GM12878 (cell line): ENCODE measurements around the gene SENP7. TPM values are rescaled to one million over a fixed set of nuclear protein-coding genes. Genes with fewer than 3 reads are reported as not detected.

Source experiments
- ATAC-seq: fragments of 200-7000 bp; cut with Tn5 transposase; 3 replicates; pipeline ENCODE4 v1.9.1; 2020; ENCODE audit warnings: mild to moderate bottlenecking, moderate library complexity
- BruUV-seq: library from RNA; stranded (reverse); fragments of 400-500 nt; replicated peaks from 2 replicates; lab custom pipeline; 2021; lab: Mats Ljungman, UMichigan
- CTCF ChIA-PET: fragments of 300-600 bp; sonication (Branson Sonifier 250); formaldehyde crosslinking; extraction: SDS; loops from one replicate; lab custom pipeline; 2021; ENCODE audit warnings: inconsistent platforms; lab: Yijun Ruan, JAX
- POLR2A ChIA-PET: fragments of 350-600 bp; formaldehyde crosslinking; extraction: SDS; loops from one replicate; lab custom pipeline; 2021; ENCODE audit warnings: inconsistent platforms; lab: Charles Lee
- RAD21 ChIA-PET: fragments of 300-600 bp; sonication (Branson Sonifier 250); formaldehyde crosslinking; loops from one replicate; lab custom pipeline; 2023; ENCODE audit warnings: antibody characterized with exemption; ENCODE audit not compliant: unreplicated experiment; lab: Charles Lee
- SMC1A ChIA-PET: fragments of 300-600 bp; sonication (Branson Sonifier 250); formaldehyde crosslinking; loops from one replicate; lab custom pipeline; 2023; ENCODE audit not compliant: unreplicated experiment, uncharacterized antibody; lab: Charles Lee
- DNase-seq: peaks from one replicate; pipeline ENCODE4 v3.0.0-alpha.2; 2011; ENCODE audit warnings: low read depth, low spot score
- FAIRE-seq: peaks from 3 replicates; lab custom pipeline; 2011; peaks lifted over from hg19 to GRCh38; lab: Jason Lieb, UNC
- H2AFZ ChIP-seq: 2 replicates; pipeline ENCODE4 v1.6.0; 2011; ENCODE audit warnings: low read depth, low read length, control low read depth; ENCODE audit not compliant: control insufficient read depth
- H3K27ac ChIP-seq: 2 replicates; pipeline ENCODE4 v1.5.1; 2011; ENCODE audit warnings: control low read depth; ENCODE audit not compliant: control insufficient read depth, insufficient read depth
- H3K27me3 ChIP-seq, 2 experiments: replicated peaks in 1 of 2; 2 replicates each; pipeline versions ENCODE4 v1.6.0 to v1.6.1; 2011; ENCODE audit warnings: low read length in 1 of 2; ENCODE audit not compliant: control insufficient read depth in 2 of 2, insufficient read depth in 2 of 2
- H3K36me3 ChIP-seq, 2 experiments: 2 replicates each; pipeline ENCODE4 v1.5.1; 2011; ENCODE audit warnings: low read length in 1 of 2; ENCODE audit not compliant: control insufficient read depth in 2 of 2, insufficient read depth in 2 of 2
- H3K4me1 ChIP-seq: 2 replicates; pipeline ENCODE4 v1.6.1; 2011; ENCODE audit warnings: mild to moderate bottlenecking, low read length, moderate library complexity, mixed read lengths; ENCODE audit not compliant: control insufficient read depth, insufficient read depth
- H3K4me2 ChIP-seq: 2 replicates; pipeline ENCODE4 v1.6.0; 2011; ENCODE audit warnings: control low read depth; ENCODE audit not compliant: control insufficient read depth, insufficient read depth
- H3K4me3 ChIP-seq: fragments of 200-600 bp; sonication (generic); 2 replicates; pipeline ENCODE4 v1.5.1; 2016
- H3K79me2 ChIP-seq: 2 replicates; pipeline ENCODE4 v1.6.0; 2011; ENCODE audit warnings: low read length; ENCODE audit not compliant: control insufficient read depth, insufficient read depth
- H3K9ac ChIP-seq: 2 replicates; pipeline ENCODE4 v1.8.0; 2011; ENCODE audit warnings: low read length, control low read depth, mixed read lengths; ENCODE audit not compliant: control insufficient read depth, insufficient read depth
- H3K9me3 ChIP-seq: replicated peaks from 3 replicates; pipeline ENCODE4 v1.5.1; 2011; ENCODE audit warnings: mild to moderate bottlenecking, low read length; ENCODE audit not compliant: control insufficient read depth, insufficient read depth
- H4K20me1 ChIP-seq: 2 replicates; pipeline ENCODE4 v1.6.0; 2011; ENCODE audit not compliant: control insufficient read depth, insufficient read depth
- ATF2 ChIP-seq: IDR thresholded peaks from 2 replicates; pipeline ENCODE4 v1.6.1; 2012; ENCODE audit warnings: low read length, inconsistent platforms
- BCL11A ChIP-seq: IDR thresholded peaks from 2 replicates; pipeline ENCODE4 v1.6.1; 2011; ENCODE audit warnings: low read depth, low read length
- CBFB ChIP-seq: IDR thresholded peaks from 2 replicates; pipeline ENCODE4 v1.6.1; 2016; ENCODE audit warnings: antibody characterized with exemption, low read depth
- CREB1 ChIP-seq: IDR thresholded peaks from 2 replicates; pipeline ENCODE4 v1.6.1; 2012; ENCODE audit warnings: low read depth, mild to moderate bottlenecking, inconsistent platforms
- E4F1 ChIP-seq: fragments of 450-650 bp; IDR thresholded peaks from 2 replicates; pipeline ENCODE4 v1.6.1; 2018; ENCODE audit warnings: borderline replicate concordance, mild to moderate bottlenecking; ENCODE audit not compliant: partially characterized antibody
- ELK1 ChIP-seq: IDR thresholded peaks from 2 replicates; pipeline ENCODE4 v1.6.1; 2012; ENCODE audit warnings: low read depth, low read length, improper control_type of control experiment
- FOXM1 ChIP-seq: IDR thresholded peaks from 2 replicates; pipeline ENCODE4 v1.6.1; 2012; ENCODE audit warnings: low read depth, mild to moderate bottlenecking, inconsistent platforms, low read length, moderate library complexity
- GABPA ChIP-seq: IDR thresholded peaks from 2 replicates; pipeline ENCODE4 v1.6.1; 2014; ENCODE audit warnings: antibody characterized with exemption, low read depth, mild to moderate bottlenecking, inconsistent platforms
- IKZF1 ChIP-seq: fragments of 450-650 bp; conservative IDR thresholded peaks from 2 replicates; pipeline ENCODE4 v1.6.1; 2017; ENCODE audit warnings: antibody characterized with exemption, mild to moderate bottlenecking
- KDM1A ChIP-seq: fragments of 200-600 bp; sonication (generic); IDR thresholded peaks from 2 replicates; pipeline ENCODE4 v1.6.1; 2016; ENCODE audit warnings: borderline replicate concordance
- NR2F1 ChIP-seq: fragments of 450-650 bp; conservative IDR thresholded peaks from 2 replicates; pipeline ENCODE4 v1.6.1; 2017; ENCODE audit warnings: mild to moderate bottlenecking
- POLR2A ChIP-seq: IDR thresholded peaks from 2 replicates; pipeline ENCODE4 v1.6.1; 2011; ENCODE audit warnings: low read depth, mild to moderate bottlenecking, low read length
- RAD51 ChIP-seq: fragments of 450-650 bp; IDR thresholded peaks from 2 replicates; pipeline ENCODE4 v1.6.1; 2016; ENCODE audit warnings: moderate library complexity, mild to moderate bottlenecking, inconsistent platforms
- RELB ChIP-seq: fragments of 450-650 bp; IDR thresholded peaks from 2 replicates; pipeline ENCODE4 v1.6.1; 2017; ENCODE audit warnings: low read depth, mild to moderate bottlenecking, moderate library complexity
- SP1 ChIP-seq: IDR thresholded peaks from one replicate; pipeline ENCODE4 v1.6.1; 2011; ENCODE audit warnings: low read depth, low read length
- SREBF1 ChIP-seq: IDR thresholded peaks from 2 replicates; pipeline ENCODE4 v1.6.1; 2012; ENCODE audit warnings: mild to moderate bottlenecking, low read length
- USF2 ChIP-seq: IDR thresholded peaks from 2 replicates; pipeline ENCODE4 v1.6.1; 2011; ENCODE audit warnings: low read depth, low read length, improper control_type of control experiment, borderline replicate concordance
- WRNIP1 ChIP-seq: IDR thresholded peaks from 2 replicates; pipeline ENCODE4 v1.6.1; 2011; ENCODE audit warnings: low read depth, low read length, improper control_type of control experiment, borderline replicate concordance
- WGBS: methylation state at CpG from one replicate; pipeline ENCODE4 v1.1.6; 2016; ENCODE audit warnings: low lambda C conversion rate; ENCODE audit not compliant: insufficient replicate concordance, insufficient coverage; ENCODE audit errors: missing lambda C conversion rate; 5-methylcytosine and 5-hydroxymethylcytosine counted together
- in situ Hi-C: fragments of 300-500 bp; cut with MboI; formaldehyde crosslinking; loops from 9 replicates; pipeline ENCODE4 v1.14.3; 2018; ENCODE audit warnings: mixed read lengths
- intact Hi-C: fragments of 100-400 bp; cut with micrococcal nuclease; formaldehyde crosslinking; loops from one replicate; pipeline ENCODE4 v1.14.2; 2022; ENCODE audit not compliant: unreplicated experiment
- polyA plus RNA-seq, 11 experiments: library from polyadenylated mRNA; depleted of rRNA in 4 of 11; unstranded in 6 of 11; stranded (reverse) in 5 of 11; fragments of >200 nt; fragmentation: Nextera tagmentation in 4 of 11; fragmentation: Illumina TruSeq in 1 of 11; extraction: Ambion mirVana in 4 of 11; extraction: Trizol in 1 of 11; gene quantifications; 1 replicate in 1 of 11; 2 replicates in 10 of 11; pipeline versions ENCODE4 v1.2.1 to v1.2.3, GENCODE V29; 2011 to 2016; ENCODE audit warnings: inconsistent platforms in 2 of 11, missing spikeins in 2 of 11, low read depth in 1 of 11
- total RNA-seq, 4 experiments: library from RNA; depleted of rRNA in 3 of 4; stranded (reverse); fragments of >200 nt in 3 of 4; fragmentation: Illumina TruSeq in 1 of 4; extraction: Trizol in 1 of 4; gene quantifications; 2 replicates each; pipeline versions ENCODE4 v1.2.1 to v1.2.3, GENCODE V29; 2013 to 2021

The SENP7 gene
- total and polyA plus RNA-seq, 10 of the 15 experiments (the other 5 are each of a cell fraction or from before 2014, with no cell fraction given) = 2.6 to 14.7 (median 8.3) TPM

- no peak for TF ChIP-seq USF2
- no peak for TF ChIP-seq POLR2A
- peak; percentile 69; the same call in 1 of the 2 replicates for TF ChIP-seq BCL11A
- TF ChIP-seq SREBF1 = no peak
- peak; percentile 59 for TF ChIP-seq NR2F1
- TF ChIP-seq WRNIP1 = no peak
- TF ChIP-seq RELB = peak; percentile 86
- no peak for TF ChIP-seq SP1
- peak; percentile 91 for TF ChIP-seq ATF2
Observed at GRCh38 chr3:101379658-101380376, 133.2 kb downstream of the SENP7 start (continued).

GRCh38 chr3:101377796-101378195 lies 135.2 kb downstream of the SENP7 start:
- no TSS peak for BruUV-seq
- 57% methylated on average over 3 of the region's 3 CpGs for WGBS
- Histone ChIP-seq H3K9me3 (no peaks in the 10 kb centered on the region; the same call in 1 of the 3 replicates), H3K27me3 (no peaks in the 10 kb centered on the region), H3K36me3 (no peaks in the 10 kb centered on the region), H3K4me3 (no peak overlapping the region), H2AFZ (no peak overlapping the region), H3K27ac (no peak overlapping the region), H4K20me1 (no peaks in the 10 kb centered on the region), H3K4me1 (peaks cover 11% of the 10 kb centered on the region; the same call in 1 of the 2 replicates), H3K79me2 (no peaks in the 10 kb centered on the region), H3K4me2 (no peak overlapping the region), H3K9ac (no peak overlapping the region)
- CTCF ChIA-PET = no interaction called here
- POLR2A ChIA-PET = no interaction called here
- DNase-seq (no peak), FAIRE-seq (no peak), ATAC-seq (no peak)
- SMC1A ChIA-PET = interaction anchor here (0.6 to 1.2 kb wide), 2 partner anchors 141 to 402 kb away, joined by 3 read pairs; no protein-coding TSS in a partner anchor
- RAD21 ChIA-PET = no interaction called here
- intact Hi-C loops = no loop called here
- in situ Hi-C loops = no loop called here
- TF ChIP-seq CREB1 = no peak
- no peak for TF ChIP-seq CBFB
- no peak for TF ChIP-seq RAD51
- no peak for TF ChIP-seq E4F1
- no peak for TF ChIP-seq GABPA
- TF ChIP-seq FOXM1 = no peak
- no peak for TF ChIP-seq IKZF1
- no peak for TF ChIP-seq KDM1A
- no peak for TF ChIP-seq ELK1
